Measurements from ENCODE around the gene NEK6.

NEK6 gene

GRCh38 chr9:124214596-124215367 lies 43.0 kb upstream of the NEK6 start:
- Histone ChIP-seq H2AFZ (ENCODE audit: insufficient read depth, low read length, poor library complexity) (no peak overlapping the region), H3K9me3 (ENCODE audit: insufficient read depth, low read depth, low read length) (no peaks in the 10 kb centered on the region), H3K4ac (ENCODE audit: low read depth, low read length) (no peak overlapping the region), H4K91ac (ENCODE audit: low read depth, low read length) (no peak overlapping the region), H3K9ac (ENCODE audit: low read length) (no peak overlapping the region), H2AK5ac (ENCODE audit: low read length) (no peak overlapping the region), H3K14ac (ENCODE audit: low read length) (no peak overlapping the region), H3K4me2 (ENCODE audit: low read length) (no peak overlapping the region), H3K36me3 (ENCODE audit: control insufficient read depth in 1 of 2, insufficient read depth in 2 of 2, low read length in 2 of 2) (no peaks in the 10 kb centered on the region), H4K12ac (ENCODE audit: low read depth, low read length) (no peak overlapping the region), H4K8ac (ENCODE audit: low read depth, low read length) (no peak overlapping the region), H3K4me1 (ENCODE audit: control insufficient read depth in 1 of 2, insufficient read depth in 2 of 2, low read length in 2 of 2) (no peaks in the 10 kb centered on the region), H2BK120ac (ENCODE audit: insufficient read depth, low read length, poor library complexity) (no peak overlapping the region), H2BK5ac (ENCODE audit: low read depth, low read length, poor library complexity) (no peak overlapping the region), H3K23ac (ENCODE audit: low read length) (no peak overlapping the region), H3K79me2 (ENCODE audit: control insufficient read depth, insufficient read depth, low read length, poor library complexity) (no peaks in the 10 kb centered on the region), H3K27me3 (ENCODE audit: insufficient read depth, low read length) (no peaks in the 10 kb centered on the region), H3K27ac (ENCODE audit: low read depth, low read length) (no peak overlapping the region), H3K18ac (ENCODE audit: low read length) (no peak overlapping the region), H2BK12ac (ENCODE audit: low read length) (no peak overlapping the region), H3K79me1 (ENCODE audit: low read length) (no peaks in the 10 kb centered on the region), H3K4me3 (ENCODE audit: low read depth, low read length) (no peak overlapping the region)
- no CpG with 5 or more reads among the region's 11 CpGs for WGBS (ENCODE audit: extremely low coverage, insufficient coverage, insufficient read length)
- DNase-seq, result no peak

- H2BK5ac ChIP-seq (ENCODE audit: low read depth, low read length, poor library complexity), result no peak overlapping the region
- no peak overlapping the region for H3K23ac ChIP-seq (ENCODE audit: low read length)
- H3K14ac ChIP-seq (ENCODE audit: low read length), result no peak overlapping the region
- no peak overlapping the region for H2AFZ ChIP-seq (ENCODE audit: insufficient read depth, low read length, poor library complexity)
- H4K12ac ChIP-seq (ENCODE audit: low read depth, low read length), result no peak overlapping the region
- H3K4me1 ChIP-seq (ENCODE audit: control insufficient read depth in 1 of 2, insufficient read depth in 2 of 2, low read length in 2 of 2), result no peaks in the 10 kb centered on the region
- H3K79me1 ChIP-seq (ENCODE audit: low read length), result no peaks in the 10 kb centered on the region
- no peak overlapping the region for H3K27ac ChIP-seq (ENCODE audit: low read depth, low read length)
- H2AK5ac ChIP-seq (ENCODE audit: low read length), result no peak overlapping the region
- H3K4ac ChIP-seq (ENCODE audit: low read depth, low read length), result no peak overlapping the region
- H2BK120ac ChIP-seq (ENCODE audit: insufficient read depth, low read length, poor library complexity), result no peak overlapping the region
- no peak overlapping the region for H3K4me2 ChIP-seq (ENCODE audit: low read length)
- no peak overlapping the region for H3K4me3 ChIP-seq (ENCODE audit: low read depth, low read length)
- no peak overlapping the region for H3K18ac ChIP-seq (ENCODE audit: low read length)
- no peak overlapping the region for H4K91ac ChIP-seq (ENCODE audit: low read depth, low read length)
- no peak for DNase-seq
- H3K79me2 ChIP-seq (ENCODE audit: control insufficient read depth, insufficient read depth, low read length, poor library complexity), result no peaks in the 10 kb centered on the region
- no peak overlapping the region for H4K8ac ChIP-seq (ENCODE audit: low read depth, low read length)
- no peaks in the 10 kb centered on the region for H3K27me3 ChIP-seq (ENCODE audit: insufficient read depth, low read length)
- H3K9ac ChIP-seq (ENCODE audit: low read length), result no peak overlapping the region
- H3K36me3 ChIP-seq (ENCODE audit: control insufficient read depth in 1 of 2, insufficient read depth in 2 of 2, low read length in 2 of 2), result no peaks in the 10 kb centered on the region
- no CpG with 5 or more reads among the region's 6 CpGs for WGBS (ENCODE audit: extremely low coverage, insufficient coverage, insufficient read length)
- no peaks in the 10 kb centered on the region for H3K9me3 ChIP-seq (ENCODE audit: insufficient read depth, low read depth, low read length)
- H2BK12ac ChIP-seq (ENCODE audit: low read length), result no peak overlapping the region
Measured at GRCh38 chr9:124215368-124215910, 42.3 kb upstream of the NEK6 start.

- no peak overlapping the region for H3K4me2 ChIP-seq (ENCODE audit: low read length)
- H3K9me3 ChIP-seq (ENCODE audit: insufficient read depth, low read depth, low read length), result no peaks in the 10 kb centered on the region
- no peaks in the 10 kb centered on the region for H3K4me1 ChIP-seq (ENCODE audit: control insufficient read depth in 1 of 2, insufficient read depth in 2 of 2, low read length in 2 of 2)
- H4K12ac ChIP-seq (ENCODE audit: low read depth, low read length), result no peak overlapping the region
- no peak overlapping the region for H3K4ac ChIP-seq (ENCODE audit: low read depth, low read length)
- H3K9ac ChIP-seq (ENCODE audit: low read length), result no peak overlapping the region
- H3K14ac ChIP-seq (ENCODE audit: low read length), result no peak overlapping the region
- no peak overlapping the region for H2BK120ac ChIP-seq (ENCODE audit: insufficient read depth, low read length, poor library complexity)
- H3K18ac ChIP-seq (ENCODE audit: low read length), result no peak overlapping the region
- no peak overlapping the region for H2BK12ac ChIP-seq (ENCODE audit: low read length)
- H3K79me2 ChIP-seq (ENCODE audit: control insufficient read depth, insufficient read depth, low read length, poor library complexity), result no peaks in the 10 kb centered on the region
- no peaks in the 10 kb centered on the region for H3K36me3 ChIP-seq (ENCODE audit: control insufficient read depth in 1 of 2, insufficient read depth in 2 of 2, low read length in 2 of 2)
- H3K79me1 ChIP-seq (ENCODE audit: low read length), result no peaks in the 10 kb centered on the region
- H4K91ac ChIP-seq (ENCODE audit: low read depth, low read length), result no peak overlapping the region
- H2AFZ ChIP-seq (ENCODE audit: insufficient read depth, low read length, poor library complexity), result no peak overlapping the region
- no peak overlapping the region for H3K27ac ChIP-seq (ENCODE audit: low read depth, low read length)
- no peak overlapping the region for H2AK5ac ChIP-seq (ENCODE audit: low read length)
- no peak overlapping the region for H4K8ac ChIP-seq (ENCODE audit: low read depth, low read length)
- H3K4me3 ChIP-seq (ENCODE audit: low read depth, low read length), result no peak overlapping the region
- H3K23ac ChIP-seq (ENCODE audit: low read length), result no peak overlapping the region
- no CpG with 5 or more reads among the region's 15 CpGs for WGBS (ENCODE audit: extremely low coverage, insufficient coverage, insufficient read length)
- no peaks in the 10 kb centered on the region for H3K27me3 ChIP-seq (ENCODE audit: insufficient read depth, low read length)
- no peak for DNase-seq
- no peak overlapping the region for H2BK5ac ChIP-seq (ENCODE audit: low read depth, low read length, poor library complexity)
Measured at GRCh38 chr9:124215956-124216355, 41.8 kb upstream of the NEK6 start.

- no peaks in the 10 kb centered on the region for H3K9me3 ChIP-seq (ENCODE audit: insufficient read depth, low read depth, low read length)
- H3K4me3 ChIP-seq (ENCODE audit: low read depth, low read length), result no peak overlapping the region
- H3K36me3 ChIP-seq (ENCODE audit: control insufficient read depth in 1 of 2, insufficient read depth in 2 of 2, low read length in 2 of 2), result no peaks in the 10 kb centered on the region
- H3K23ac ChIP-seq (ENCODE audit: low read length), result no peak overlapping the region
- H2BK5ac ChIP-seq (ENCODE audit: low read depth, low read length, poor library complexity), result no peak overlapping the region
- H3K9ac ChIP-seq (ENCODE audit: low read length), result no peak overlapping the region
- no peak for DNase-seq
- H3K4ac ChIP-seq (ENCODE audit: low read depth, low read length), result no peak overlapping the region
- no peak overlapping the region for H3K18ac ChIP-seq (ENCODE audit: low read length)
- no peak overlapping the region for H3K4me2 ChIP-seq (ENCODE audit: low read length)
- H3K4me1 ChIP-seq (ENCODE audit: control insufficient read depth in 1 of 2, insufficient read depth in 2 of 2, low read length in 2 of 2), result no peaks in the 10 kb centered on the region
- H2BK12ac ChIP-seq (ENCODE audit: low read length), result no peak overlapping the region
- H4K8ac ChIP-seq (ENCODE audit: low read depth, low read length), result no peak overlapping the region
- WGBS (ENCODE audit: extremely low coverage, insufficient coverage, insufficient read length), result no CpG with 5 or more reads among the region's 9 CpGs
- no peak overlapping the region for H4K12ac ChIP-seq (ENCODE audit: low read depth, low read length)
- no peak overlapping the region for H2BK120ac ChIP-seq (ENCODE audit: insufficient read depth, low read length, poor library complexity)
- H3K79me1 ChIP-seq (ENCODE audit: low read length), result no peaks in the 10 kb centered on the region
- H3K27ac ChIP-seq (ENCODE audit: low read depth, low read length), result no peak overlapping the region
- H3K14ac ChIP-seq (ENCODE audit: low read length), result no peak overlapping the region
- no peaks in the 10 kb centered on the region for H3K27me3 ChIP-seq (ENCODE audit: insufficient read depth, low read length)
- no peak overlapping the region for H2AK5ac ChIP-seq (ENCODE audit: low read length)
- no peaks in the 10 kb centered on the region for H3K79me2 ChIP-seq (ENCODE audit: control insufficient read depth, insufficient read depth, low read length, poor library complexity)
- no peak overlapping the region for H4K91ac ChIP-seq (ENCODE audit: low read depth, low read length)
- H2AFZ ChIP-seq (ENCODE audit: insufficient read depth, low read length, poor library complexity), result no peak overlapping the region
Measured at GRCh38 chr9:124216474-124217176, 41.1 kb upstream of the NEK6 start.

Data from trophoblast cell (in vitro differentiated cells and primary cell).